NB4 (cell line): ENCODE results near the gene GABBR2.

Experiments
- POLR2A ChIP-seq: IDR thresholded peaks from 2 replicates; pipeline ENCODE4 v1.6.1; 2011; ENCODE audit warnings: mild to moderate bottlenecking; ENCODE audit not compliant: insufficient read length; ENCODE audit errors: extremely low read depth
- TF ChIP-seq, protein P1 (sequence below): IDR thresholded peaks from one replicate; pipeline ENCODE4 v1.5.1; 2012; ENCODE audit warnings: low read depth, low read length
- TF ChIP-seq, protein P2 (sequence below): IDR thresholded peaks from 2 replicates; pipeline ENCODE4 v1.6.1; 2011; ENCODE audit warnings: low read depth, low read length

DNA sequence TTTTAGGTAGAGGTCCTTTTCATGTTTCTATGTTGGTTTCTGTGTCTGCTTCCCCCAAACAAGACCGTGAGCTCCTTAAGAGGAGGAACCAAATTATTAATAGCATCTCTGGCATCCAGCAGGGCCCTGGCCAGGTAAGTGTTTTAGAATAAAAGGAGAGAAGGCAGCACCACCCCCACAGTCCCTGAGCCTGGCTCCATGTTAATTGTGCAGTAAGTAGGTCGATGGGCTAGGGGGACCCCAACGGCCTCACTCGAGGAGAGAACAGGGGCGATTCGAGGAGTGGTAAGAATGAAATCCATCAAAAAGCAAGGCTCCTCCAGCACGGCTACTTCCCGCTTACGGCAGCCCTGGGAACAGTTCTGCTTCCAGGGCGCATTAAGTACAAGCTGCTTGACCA is 67.0 kb downstream of the GABBR2 start:
- no peak for TF ChIP-seq POLR2A
- TF ChIP-seq, protein P1, sequence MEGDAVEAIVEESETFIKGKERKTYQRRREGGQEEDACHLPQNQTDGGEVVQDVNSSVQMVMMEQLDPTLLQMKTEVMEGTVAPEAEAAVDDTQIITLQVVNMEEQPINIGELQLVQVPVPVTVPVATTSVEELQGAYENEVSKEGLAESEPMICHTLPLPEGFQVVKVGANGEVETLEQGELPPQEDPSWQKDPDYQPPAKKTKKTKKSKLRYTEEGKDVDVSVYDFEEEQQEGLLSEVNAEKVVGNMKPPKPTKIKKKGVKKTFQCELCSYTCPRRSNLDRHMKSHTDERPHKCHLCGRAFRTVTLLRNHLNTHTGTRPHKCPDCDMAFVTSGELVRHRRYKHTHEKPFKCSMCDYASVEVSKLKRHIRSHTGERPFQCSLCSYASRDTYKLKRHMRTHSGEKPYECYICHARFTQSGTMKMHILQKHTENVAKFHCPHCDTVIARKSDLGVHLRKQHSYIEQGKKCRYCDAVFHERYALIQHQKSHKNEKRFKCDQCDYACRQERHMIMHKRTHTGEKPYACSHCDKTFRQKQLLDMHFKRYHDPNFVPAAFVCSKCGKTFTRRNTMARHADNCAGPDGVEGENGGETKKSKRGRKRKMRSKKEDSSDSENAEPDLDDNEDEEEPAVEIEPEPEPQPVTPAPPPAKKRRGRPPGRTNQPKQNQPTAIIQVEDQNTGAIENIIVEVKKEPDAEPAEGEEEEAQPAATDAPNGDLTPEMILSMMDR: no peak
- TF ChIP-seq, protein P2, sequence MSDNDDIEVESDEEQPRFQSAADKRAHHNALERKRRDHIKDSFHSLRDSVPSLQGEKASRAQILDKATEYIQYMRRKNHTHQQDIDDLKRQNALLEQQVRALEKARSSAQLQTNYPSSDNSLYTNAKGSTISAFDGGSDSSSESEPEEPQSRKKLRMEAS: no peak
